OCI-LY3 (cell line): ENCODE data around the gene SAPCD2.

Source experiments
- CTCF ChIP-seq: fragments of 200-600, 300-600 bp; sonication (generic); IDR thresholded peaks from 2 replicates; pipeline ENCODE4 v1.5.1; 2014; ENCODE audit warnings: antibody characterized with exemption, low read length, low read depth
- EZH2phosphoT487 ChIP-seq: fragments of 200-600 bp; shearing (Covaris generic); IDR thresholded peaks from 2 replicates; pipeline ENCODE4 v1.6.1; 2018; ENCODE audit warnings: antibody characterized with exemption, mixed run types, low read depth

DNA sequence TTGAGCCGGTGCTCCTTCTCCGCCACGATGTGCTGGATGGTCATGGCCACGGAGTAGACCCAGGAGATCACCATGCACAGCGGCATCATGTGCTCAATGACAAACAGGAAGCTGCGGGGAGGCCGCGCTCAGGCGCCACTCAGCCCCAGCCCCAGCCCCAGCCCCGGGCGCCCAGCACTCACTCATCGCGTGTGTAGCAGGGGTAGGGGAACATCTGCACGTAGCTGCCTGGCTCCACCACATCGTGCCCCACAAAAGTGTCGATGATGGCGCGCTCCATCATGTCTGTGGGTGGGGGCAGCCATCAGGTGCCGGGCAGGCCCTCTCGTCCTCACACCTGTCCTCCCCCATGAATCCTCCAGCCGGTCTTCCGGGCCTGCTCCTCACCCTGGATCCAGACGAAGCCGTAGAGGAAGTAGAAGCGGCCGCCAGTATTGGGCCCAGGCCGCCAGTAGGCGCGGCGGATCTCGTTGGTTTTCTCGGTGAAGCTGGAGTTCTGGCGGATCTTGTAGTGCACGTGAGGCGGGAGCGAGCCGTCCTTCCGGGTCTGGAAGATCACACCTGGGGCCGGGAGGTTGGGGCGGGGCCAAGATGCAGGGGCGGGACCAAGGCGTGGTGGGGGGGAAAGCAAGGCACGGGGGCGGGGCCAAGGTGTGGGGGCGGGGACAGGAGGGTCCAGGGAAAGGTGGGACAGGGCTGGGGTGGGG, 52.4 kb downstream of the SAPCD2 start:
- no peak for TF ChIP-seq CTCF
- no peak for TF ChIP-seq EZH2phosphoT487
